NCI-H2107 treated with DMSO at 0.1 percent for 48 hours (cell line): ENCODE data around the gene COA1.
A peak's percentile ranks its signal among the peaks of the same experiment; 100 is the strongest.
"Not testable (repeated sequence)": the region's sequence is repeated elsewhere in the genome, so short reads cannot be mapped to it uniquely, and the experiment has no call there.

ENCODE experiments used
- DNase-seq: peaks from one replicate; lab custom pipeline; 2025; ENCODE audit not compliant: unreplicated experiment; lab: John Stamatoyannopoulos, UW

The COA1 gene

DNA sequence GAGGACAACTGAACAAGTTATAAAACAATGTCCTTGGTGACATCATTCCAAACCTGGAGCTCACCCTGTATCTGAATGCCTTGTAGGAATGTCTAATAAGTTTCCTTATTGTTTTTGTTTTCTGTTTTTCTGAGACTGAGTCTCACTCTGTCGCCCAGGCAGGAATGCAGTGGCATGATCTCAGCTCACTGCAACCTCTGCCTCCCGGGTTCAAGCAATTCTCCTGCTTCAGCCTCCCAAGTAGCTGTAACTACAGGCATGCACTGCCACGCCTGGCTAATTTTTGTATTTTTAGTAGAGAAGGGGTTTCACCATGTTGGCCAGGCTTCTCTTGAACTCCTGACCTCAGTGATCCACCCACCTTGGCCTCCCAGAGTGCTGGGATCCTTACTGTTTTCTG lies 2.2 kb upstream of the COA1 start:
- not testable (repeated sequence) for DNase-seq

DNA sequence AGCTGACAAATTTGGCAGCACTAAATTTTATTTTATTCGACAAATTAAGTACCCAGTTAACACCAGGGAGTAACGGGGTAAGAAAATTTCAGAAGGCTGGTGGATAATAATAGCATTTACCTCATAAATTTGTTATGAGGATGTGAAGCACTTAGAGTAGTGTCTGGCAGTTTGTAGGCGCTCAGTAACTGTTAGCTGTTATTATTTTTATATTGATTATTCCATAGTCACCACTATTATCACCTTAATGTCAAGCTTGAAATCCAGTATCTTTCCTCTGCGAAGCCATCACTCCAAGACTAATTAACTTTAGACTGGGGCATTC lies 563 bp upstream of the COA1 start:
- no peak for DNase-seq

DNA sequence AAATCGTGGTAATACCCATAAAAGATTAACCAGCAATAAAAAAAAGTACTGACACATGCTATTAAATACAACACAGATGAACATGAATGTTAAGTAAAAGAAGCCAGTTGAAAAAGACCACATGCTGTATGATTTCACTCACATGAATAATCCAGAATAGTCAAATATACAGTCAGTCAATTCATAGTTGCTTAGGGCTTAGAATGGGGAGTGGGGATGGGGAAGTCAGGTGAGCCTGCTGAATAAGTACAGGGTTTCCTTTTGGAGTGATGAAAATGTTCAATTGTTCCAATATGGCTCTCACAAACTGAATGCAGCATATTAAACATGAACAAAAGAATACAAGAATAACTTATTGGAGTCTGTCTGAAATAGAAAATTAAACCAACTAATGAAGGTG lies 1.8 kb downstream of the COA1 start:
- DNase-seq: no peak

DNA sequence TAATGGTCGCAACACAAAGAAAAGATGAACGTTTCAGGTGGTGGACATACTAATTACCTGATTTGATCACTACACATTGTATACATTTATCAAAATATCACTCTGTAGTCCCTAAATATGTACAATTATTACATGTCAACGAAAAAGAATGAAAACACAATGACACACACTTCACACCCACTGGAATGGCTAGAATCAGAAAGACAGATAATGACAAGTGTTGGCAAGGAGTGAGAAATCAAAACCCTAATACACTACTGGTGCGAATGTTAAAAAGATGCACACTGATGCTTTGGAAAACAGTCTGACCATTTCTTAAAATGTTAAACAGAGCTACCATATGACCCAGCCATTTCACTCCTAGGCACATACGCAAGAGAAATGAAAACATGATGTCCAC lies 2.3 kb downstream of the COA1 start:
- no peak for DNase-seq

DNA sequence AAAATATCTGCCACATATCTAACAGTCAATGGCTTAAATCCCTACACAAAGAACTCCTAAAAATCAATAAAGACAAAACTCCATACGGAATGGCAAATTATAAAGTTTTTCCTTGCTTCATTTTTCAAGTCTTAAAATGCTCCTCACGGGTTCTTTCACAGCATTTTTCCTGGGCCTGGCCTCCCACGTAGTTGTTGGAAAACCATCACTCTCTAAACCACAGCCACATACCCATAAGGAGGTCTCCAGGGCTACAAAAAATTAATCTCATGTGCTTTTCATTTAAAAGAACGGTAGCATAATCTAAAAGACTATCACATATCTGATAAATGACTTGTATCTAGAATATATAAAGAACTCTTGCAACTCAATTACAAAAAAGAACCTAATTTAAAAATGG lies 2.9 kb downstream of the COA1 start:
- DNase-seq: no peak

DNA sequence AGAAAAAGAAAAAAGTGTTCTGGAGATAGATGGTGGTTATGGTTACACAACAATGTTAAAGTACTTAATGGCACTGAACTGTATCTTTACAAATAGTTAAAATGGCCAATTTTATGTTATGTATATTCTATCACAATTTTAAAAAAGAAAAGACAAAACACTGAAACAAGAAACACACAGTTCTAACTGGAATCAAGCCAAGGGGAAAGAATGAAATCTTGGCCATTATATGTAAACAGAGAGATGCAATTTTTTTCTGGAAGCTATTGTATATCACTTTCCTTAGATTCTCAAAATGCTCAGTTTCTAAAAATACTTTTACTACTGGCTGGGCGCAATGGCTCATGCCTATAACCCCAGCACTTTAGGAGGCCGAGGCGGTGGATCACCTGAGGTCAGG lies 4.1 kb downstream of the COA1 start:
- DNase-seq: no peak

DNA sequence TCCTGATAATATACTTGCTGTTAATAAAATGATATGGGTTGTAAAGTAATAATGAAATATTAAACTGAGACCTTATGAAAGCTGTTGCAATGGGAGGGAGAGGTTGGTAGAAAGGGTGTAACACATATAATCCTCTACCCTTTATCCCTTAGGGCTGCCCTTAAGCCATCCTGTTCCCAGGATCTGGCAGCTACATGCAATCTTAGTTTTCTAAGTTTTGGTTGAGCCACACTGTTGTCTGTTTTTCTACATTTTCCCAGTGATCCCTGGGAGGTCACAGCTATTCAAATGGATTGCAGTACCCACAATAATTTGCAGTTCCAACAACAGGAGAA lies 6.3 kb downstream of the COA1 start:
- DNase-seq: no peak

DNA sequence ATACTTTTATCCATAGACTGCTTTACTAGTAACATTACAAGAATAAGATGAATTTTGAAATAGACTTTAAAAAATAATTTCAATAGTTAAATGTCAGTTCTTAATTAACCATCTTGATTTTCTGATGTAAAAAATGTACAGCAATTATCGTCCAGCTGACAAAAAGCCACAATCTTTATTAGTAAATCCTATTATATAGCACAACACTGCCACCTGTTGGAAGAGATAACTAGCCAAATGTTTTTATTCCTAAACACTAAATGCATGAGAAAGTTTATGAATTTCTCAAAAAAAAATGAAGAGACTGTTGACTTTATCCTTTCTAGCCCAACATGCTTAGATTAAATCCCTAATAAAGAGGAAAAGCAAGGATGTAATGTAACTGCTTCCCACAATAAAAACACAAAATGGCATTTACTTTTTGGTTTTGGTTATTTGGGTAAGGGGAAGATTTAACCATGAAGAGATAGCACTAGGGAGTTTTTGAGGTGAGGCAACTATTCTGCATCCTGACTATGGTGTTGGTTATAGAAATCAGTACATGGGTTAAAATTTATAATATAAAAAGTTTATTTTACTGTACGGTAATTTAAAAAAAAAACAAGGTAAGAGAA lies 8.0 kb downstream of the COA1 start:
- peak; percentile 26 for DNase-seq

DNA sequence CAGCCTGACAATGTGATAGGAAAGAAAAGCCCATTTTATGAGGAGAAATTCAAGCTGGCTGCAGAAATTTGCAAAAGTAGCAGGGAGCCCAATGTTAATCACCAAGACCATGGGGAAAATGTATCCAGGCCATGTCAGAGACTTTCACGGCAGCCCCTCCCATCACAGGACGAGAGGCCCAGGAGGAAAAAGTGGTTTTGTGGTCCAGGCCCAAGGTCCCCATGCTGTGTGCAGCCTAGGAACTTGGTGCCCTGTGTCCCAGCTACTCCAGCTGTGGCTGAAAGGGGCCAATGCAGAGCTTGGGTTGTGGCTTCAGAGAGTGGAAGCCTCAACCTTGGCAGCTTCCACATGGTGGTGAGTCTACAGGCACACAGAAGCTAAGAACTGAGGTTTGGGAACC lies 12.7 kb downstream of the COA1 start:
- no peak for DNase-seq

DNA sequence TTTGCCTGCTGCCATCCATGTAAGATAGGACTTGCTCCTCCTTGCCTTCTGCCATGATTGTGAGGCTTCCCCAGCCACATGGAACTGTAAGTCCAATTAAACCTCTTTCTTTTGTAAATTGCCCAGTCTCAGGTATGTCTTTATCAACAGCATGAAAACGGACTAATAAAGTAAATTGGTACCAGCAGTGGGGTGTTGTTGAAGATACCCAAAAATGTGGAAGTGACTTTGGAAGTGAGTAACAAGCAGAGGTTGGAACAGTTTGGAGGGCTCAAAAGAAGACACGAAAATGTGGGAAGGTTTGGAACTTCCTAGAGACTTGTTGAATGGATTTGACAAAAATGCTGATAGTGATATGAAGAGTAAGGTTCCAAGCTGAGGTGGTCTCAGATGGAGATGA lies 13.4 kb downstream of the COA1 start:
- DNase-seq: not testable (repeated sequence)

DNA sequence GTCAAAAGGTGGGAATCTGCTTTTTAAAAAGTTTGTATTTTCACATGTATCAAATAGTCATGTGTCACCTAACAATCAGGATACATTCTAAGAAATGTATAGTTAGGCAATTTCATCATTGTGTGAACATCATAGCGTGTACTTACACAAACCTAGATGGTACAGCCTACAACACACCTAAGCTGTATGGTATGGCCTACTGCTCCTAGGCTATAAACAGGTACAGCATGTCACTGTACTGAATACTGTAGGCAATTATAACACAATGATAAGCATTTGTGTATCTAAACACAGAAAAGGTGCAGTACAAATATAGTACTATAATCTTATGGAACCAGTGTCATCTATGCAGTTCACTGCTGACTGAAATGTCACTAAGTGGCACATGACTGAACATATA lies 17.8 kb downstream of the COA1 start:
- DNase-seq: no peak

DNA sequence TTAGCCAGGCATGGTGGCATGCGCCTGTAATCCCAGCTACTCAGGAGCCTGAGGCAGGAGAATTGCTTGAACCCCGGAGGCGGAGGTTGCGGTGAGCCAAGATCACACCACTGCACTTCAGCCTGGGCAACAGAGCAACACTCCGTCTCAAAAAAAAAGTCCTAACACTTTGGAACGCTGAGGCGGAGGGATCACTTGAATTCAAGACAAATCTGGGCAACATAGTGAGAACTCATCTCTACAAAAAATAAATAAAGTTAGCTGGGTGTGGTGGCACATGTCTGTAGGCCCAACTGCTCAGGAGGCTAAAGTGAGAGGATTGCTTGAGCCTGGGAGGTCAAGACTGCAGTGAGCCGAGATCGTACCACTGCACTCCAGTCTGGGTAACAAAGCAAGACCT lies 21.3 kb downstream of the COA1 start:
- not testable (repeated sequence) for DNase-seq

DNA sequence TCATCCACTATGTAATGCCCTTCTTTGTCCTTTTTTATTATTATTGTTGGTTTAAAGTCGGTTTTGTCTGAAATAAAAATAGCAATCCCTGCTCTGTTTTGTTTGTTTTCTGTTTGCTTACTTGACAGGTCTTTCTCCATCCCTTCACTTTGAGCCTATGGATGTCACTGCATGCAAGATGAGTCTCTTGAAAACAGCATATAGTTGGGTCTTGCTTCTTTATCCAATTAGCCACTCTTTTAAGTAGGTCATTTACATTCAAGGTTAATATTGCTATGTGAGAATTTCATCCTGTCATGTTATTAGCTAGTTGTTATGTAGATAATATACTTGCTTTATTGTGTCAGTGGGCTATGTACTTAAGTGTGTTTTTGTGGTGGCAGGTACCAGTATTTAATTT lies 25.8 kb downstream of the COA1 start:
- DNase-seq: no peak

DNA sequence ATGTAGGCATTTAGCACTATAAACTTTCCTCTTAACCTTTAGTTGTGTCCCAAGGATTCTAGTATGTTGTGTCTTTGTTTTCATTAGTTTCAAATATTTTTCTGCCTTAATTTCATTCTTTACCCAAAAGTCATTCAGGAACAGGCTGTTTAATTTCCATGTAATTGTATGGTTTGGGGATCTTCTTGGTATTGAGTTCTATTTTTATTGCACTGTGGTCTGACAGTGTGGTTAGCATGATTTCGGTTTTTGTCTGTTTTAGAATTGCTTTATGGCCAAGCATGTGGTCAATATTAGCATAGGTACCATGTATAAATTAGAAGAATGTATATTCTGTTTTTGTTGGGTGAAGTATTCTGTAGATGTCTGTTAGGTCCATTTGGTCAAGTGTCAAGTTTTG lies 26.3 kb downstream of the COA1 start:
- no peak for DNase-seq

DNA sequence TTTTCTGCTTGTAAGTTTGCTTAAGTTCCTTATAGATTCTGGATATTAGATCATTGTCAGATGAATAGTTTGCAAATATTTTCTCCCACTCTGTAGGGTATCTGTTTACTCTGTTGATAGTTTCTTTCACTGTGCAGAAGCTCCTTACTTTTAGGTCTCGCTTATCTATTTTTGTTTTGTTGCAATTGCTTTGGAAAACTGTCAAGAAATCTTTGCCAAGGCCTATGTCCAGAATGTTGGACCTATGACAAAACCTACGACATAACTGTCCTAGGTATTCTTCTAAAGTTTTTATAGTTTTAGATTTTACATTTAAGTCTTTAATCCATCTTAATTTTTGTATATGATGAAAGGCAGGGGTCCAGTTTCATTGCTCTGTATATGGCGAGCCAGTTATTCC lies 27.4 kb downstream of the COA1 start:
- DNase-seq: no peak

DNA sequence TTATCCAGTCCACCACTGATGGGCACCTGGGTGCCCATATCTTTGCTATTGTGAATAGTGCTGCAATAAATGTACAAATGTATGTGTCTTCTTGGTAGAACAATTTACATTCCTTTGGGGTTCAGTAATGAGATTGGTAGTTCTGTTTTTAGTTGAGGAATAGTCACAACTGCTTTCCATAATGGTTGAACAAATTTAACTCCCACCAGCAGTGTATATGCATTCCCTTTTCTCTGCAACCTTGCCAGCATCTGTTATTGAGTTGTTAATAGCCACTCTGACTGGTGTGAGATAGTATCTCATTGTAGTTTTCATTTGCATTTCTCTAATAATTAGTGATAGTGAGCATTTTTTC lies 27.8 kb downstream of the COA1 start:
- DNase-seq: no peak

DNA sequence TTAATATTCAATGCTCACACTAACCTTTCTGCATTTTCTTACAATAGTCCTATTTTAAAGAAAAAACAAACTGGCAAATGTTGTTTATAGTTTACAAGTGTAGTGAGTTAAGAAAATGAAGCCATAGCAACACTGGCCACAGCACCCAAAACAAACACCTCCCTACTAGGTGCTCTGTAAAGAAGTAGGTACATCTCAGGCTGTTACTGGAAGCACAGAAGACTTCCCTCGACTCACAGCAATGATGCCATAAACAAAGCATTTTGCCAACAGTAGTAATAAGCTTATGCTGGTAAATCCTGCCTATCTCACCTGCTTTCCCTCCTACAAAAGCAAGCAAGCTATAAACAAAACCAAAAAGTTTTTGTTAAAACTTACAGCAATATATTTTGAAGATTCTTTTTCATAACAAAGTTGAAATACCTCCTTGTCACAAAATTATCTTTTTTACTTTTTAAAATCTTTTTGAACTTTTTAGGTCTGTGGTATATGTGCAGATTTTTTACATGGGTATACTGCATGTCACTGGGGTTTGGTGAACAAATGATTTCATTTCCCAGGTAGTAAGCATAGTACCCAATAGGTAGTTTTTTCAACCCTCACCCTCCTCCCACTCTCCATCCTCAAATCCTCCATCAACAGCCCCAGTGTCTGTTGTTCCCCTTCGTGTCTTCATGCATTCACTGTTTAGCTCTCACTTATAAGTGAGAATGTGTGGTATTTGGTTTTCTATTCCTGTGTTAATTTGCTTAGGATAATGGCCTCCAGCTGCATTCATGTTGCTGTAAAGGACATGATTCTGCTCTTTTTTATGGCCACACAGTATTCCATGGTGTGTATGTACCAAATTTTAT lies 28.4 kb downstream of the COA1 start:
- no peak for DNase-seq

DNA sequence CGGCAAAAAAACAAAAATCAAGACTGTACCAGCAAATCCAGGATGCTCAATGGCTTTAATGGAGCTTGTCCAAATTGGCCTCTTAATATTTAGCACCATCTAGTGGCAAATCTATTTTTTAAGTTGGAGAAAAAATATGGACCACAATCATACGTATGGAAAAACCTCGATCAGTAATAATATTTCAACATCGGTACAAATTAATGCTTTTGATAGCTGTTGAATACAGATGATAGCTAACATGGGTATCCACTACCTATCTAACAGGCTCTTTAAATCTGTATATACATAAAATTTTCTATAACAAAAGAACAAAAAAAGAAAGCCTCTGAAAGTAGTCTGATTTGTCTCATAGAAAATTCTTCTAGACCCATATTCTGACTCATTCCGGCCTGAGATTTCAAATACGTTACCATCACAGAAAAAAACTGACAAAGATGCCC lies 29.2 kb downstream of the COA1 start:
- peak; percentile 53 for DNase-seq

DNA sequence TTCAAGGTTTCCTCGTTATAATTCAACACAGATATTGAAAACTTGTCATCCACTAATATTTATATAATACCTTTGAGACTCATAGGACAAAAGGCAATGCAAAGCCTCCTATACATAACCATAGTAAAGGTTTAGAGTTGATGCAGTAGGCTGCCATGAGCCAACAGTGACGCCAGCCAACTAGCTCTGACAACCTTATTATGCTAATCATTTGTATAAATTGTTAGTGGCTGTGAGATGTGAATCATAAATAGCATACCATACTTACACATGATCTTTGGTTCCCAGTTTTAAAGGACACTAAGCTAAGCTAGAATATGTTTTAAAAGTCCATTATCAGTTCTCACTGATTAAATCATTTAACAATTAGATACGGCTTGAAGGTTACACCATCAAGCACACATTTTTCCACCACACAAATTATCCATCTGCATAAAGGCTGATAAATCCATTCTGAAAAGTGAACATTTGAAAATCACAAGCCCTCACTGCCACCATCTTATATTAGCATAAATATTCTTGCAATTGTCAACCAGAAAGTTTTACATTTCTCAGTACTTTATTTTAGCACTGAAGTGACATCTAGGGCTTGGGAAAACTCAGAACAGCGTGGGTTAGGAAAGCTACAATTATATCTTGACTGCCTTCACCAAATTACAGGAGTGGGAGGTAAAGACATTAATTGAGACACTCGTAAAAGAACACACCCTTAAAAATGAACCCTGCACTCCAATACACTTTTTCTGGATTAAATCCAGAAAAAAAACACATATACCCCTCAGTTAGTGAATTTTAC lies 30.7 kb downstream of the COA1 start:
- DNase-seq: no peak

DNA sequence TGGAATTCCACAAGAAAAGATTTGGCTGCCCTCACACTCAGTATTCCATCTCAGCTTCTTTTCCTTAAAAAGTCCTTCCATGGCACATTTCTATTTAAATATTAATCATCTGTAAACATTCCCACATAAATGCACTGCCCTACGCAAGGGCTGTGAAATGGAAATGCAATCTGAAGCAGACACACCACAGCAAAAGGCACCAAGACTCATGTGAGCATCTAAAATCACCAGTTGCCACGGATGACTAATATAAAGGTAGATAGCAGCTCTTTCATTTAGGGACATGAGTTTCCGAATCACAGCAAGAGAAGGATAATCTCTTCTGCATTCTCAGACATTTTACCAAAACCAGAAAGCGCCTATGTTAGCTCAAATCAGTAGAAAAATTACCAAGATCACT lies 31.6 kb downstream of the COA1 start:
- DNase-seq: no peak

DNA sequence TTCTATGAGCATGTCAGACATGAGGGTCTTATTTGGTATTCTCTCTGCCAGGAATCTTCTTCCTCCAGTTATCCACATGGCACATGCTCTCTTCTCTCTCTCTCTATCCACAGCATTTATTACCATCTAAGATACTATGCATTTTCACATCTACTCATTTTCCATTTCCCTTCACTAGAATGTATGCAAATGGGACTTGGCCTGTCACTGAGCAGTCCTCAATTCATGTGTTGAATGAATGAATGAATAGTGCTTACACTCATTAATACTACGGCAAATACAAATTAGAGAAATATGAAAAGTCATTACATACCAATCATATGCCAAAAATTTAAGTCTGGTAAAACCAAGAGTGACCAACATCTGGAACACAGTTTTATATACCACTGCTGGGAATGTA lies 34.0 kb downstream of the COA1 start:
- no peak for DNase-seq

DNA sequence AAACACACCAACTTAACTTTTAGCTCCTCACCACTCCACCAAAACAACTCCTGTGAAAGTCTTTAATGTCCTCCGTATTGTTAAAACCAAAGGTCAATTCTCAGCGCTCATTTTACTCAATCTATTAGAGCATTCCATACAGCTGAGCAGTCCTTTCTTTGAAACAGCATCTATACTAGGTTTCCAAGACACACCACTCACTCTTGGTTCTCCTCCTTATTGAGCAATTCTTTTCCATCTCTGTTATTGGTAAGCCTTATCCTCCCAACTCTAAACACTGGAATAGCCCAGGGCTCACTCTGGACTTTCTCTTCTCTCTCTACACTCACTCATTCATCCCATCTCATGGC lies 34.9 kb downstream of the COA1 start:
- DNase-seq: no peak
